Myocyte (in vitro differentiated cells): ENCODE results near the gene CHL1. TPM values are rescaled to one million over a fixed set of nuclear protein-coding genes. Genes with fewer than 3 reads are reported as not detected.
A peak's percentile ranks its signal among the peaks of the same experiment; 100 is the strongest.
"Not testable (repeated sequence)": the region's sequence is repeated elsewhere in the genome, so short reads cannot be mapped to it uniquely, and the experiment has no call there.

ENCODE experiments used
- DNase-seq: peaks from one replicate; pipeline ENCODE4 v3.0.0-alpha.2; 2012; ENCODE audit warnings: low read depth
- total RNA-seq: library from RNA; depleted of rRNA; stranded (reverse); fragments of >200 nt; gene quantifications from 2 replicates; pipeline ENCODE4 v1.2.3, GENCODE V29; 2014

CHL1 gene
- total RNA-seq, 1 donor from 2014 or later: not detected

DNA sequence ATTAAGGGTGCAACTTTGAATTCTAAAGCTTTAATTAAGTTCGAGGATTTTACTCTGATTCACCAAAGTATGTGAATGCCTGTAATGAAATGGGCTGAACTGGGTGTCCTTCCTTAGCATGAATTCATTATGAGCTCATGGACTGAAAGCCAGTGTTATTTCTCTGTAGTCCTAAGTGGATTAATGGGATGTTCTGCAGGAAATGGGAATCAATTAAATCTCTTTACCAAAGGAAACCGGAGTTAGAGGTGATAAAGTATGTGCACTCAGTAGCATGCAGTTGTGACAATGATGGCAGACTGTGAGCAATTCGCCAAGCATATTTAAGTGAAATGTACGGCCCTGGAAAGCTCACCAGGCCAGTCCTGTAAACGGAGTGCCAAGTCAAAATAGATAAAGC, 138.7 kb downstream of the CHL1 start:
- no peak for DNase-seq

- no peak for DNase-seq
Measured at GRCh38 chr3:339351-339750, 142.8 kb downstream of the CHL1 start.

DNA sequence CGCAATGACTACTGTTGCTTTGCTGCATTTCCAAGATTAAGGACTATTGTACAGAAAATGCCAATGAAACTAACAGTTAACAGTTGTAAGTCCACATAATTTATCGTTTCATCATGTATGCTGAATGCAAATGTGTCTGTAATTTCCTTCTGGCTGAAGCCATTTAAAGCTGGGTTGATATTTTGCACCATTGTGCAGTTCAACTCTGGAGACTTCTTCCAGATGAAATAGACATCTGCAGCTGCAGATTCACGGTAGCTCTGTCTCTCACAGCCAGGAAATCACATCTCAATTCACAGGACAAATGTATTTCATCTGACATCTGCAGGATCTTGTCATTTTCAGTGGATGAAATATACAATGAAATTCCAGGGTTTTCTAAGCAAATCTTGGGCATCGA, 145.4 kb downstream of the CHL1 start:
- DNase-seq: no peak

DNA sequence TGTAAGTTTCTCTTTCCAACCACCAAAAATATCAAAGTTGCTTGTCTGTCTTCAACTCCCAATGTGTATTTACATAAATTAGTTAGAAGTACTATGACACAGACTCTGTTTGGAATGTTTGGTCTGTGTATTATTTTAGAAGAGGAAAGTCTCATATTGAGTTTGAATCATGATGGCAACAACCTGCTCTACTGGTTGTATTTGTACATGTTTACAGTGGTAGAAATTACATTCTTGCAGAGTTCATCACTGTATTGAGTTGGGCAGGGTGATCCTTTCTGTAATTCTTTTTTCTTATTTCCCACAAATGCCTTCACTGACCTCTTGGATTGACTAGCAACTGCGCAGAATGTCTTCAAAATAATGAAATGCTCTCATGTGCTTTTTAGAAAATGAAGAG, 149.6 kb downstream of the CHL1 start:
- DNase-seq: no peak

DNA sequence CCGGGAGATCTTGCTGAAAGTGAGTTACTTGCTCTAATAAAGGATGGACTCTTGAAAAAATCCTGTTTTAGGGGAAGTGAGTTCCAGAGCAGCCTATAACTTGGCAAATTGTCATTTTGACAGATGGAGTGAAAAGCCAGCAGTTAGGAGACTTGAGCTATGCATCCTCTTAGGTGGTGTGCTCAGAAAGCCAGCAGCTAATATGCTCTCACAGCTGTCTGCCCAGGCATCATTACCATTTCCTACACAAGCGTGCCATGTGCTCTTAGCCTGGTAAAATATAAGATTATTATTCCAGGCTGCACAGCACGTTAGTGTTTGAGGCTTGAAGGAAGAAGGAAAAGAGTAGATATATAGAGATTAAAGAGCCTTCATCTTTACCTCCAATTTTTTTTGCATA, 151.0 kb downstream of the CHL1 start:
- no peak for DNase-seq

DNA sequence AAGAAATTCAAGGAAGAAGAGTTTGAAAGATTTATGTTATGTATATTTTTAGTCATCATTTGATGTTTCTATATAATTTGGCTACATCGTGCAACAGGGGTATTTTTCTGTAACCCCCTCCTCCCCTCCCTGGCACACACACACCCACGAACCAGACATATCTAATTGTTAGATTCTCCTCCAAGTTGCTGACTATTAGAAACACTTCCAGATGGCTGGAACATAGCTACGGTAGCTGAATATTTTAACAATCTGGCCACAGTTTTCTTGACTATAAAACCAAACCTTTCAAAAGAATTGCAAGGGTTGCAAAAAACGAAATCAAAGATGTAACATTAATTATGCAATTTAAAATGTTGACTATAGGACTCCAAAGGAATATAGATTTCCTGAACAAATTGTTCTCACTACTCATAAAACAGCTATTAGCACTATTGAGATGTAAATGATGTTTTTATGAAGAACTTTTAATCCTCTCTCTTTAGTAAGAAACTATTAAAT, 154.4 kb downstream of the CHL1 start:
- DNase-seq: no peak

DNA sequence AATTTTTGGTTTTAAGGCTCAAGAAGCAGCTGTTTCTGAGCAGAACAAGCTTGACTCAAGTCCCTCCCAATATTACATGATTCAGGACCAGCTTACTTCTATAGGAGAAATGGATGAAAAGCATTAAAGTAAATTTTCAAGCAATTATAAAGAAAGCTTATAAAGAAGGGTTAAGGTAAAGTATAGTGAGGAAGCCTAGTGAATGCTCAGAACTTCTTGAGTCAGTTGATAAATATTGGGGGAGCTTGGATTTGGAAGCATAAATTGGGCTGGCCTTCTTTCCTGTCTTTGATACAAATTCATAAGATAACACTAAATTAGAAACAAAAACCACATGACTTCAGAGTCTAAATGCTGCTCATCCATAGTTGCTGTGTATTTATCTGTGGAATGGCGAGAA, 156.0 kb downstream of the CHL1 start:
- no peak for DNase-seq

- DNase-seq: no peak
Measured at GRCh38 chr3:353191-353739, 156.7 kb downstream of the CHL1 start.

DNA sequence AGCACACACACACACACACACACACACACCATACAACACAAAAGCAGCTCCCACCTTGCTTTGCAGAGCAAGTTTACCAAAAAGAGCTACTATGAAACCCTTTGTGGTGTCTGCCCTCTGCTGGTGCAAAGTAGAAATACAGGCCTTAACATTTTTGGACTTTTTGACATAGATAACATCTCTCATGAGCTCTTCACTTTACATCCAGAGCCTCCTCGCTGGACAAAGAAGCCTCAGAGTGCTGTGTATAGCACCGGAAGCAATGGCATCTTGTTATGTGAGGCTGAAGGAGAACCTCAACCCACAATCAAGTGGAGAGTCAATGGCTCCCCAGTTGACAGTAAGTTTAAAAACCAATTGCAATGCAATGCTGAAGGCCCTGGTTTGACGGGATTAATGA, 157.9 kb downstream of the CHL1 start:
- DNase-seq: peak; percentile 36

GRCh38 chr3:355622-356021, 159.1 kb downstream of the CHL1 start:
- peak; percentile 11 for DNase-seq

GRCh38 chr3:356952-357351, 160.4 kb downstream of the CHL1 start:
- peak; percentile 25 for DNase-seq

- no peak for DNase-seq
Measured at GRCh38 chr3:359672-360071, 163.1 kb downstream of the CHL1 start.

DNA sequence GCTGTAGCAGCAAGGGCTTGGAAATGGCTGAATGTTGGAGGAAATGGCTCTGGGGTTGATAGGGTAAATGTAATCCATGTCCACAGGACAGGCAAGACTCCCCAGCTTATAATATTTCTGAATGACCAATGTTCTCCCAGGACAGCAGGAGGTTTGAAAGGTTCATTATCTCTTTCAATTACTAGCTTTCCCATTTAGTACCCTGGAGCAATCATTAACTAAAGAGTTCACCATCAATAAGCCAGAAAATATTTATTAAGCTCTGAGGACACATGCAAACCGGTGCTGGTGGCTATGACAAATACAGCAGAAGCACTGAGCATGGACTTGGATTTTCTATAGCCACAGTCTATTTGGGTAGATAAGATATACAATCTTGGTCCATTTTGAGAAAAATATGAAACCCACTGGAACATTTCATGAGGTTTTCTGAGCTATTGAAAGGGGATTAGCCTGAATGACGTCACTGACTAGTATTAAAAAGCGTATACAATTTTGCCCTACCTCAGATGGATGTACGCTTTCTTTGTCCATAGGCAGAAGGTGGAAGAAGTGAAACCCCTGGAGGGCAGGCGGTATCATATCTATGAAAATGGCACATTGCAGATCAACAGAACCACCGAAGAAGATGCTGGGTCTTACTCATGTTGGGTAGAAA, 166.2 kb downstream of the CHL1 start:
- no peak for DNase-seq

- DNase-seq: no peak
Measured at GRCh38 chr3:364287-364686, 167.7 kb downstream of the CHL1 start.

- DNase-seq: no peak
Measured at GRCh38 chr3:365268-365667, 168.7 kb downstream of the CHL1 start.

GRCh38 chr3:366253-366652, 169.7 kb downstream of the CHL1 start:
- DNase-seq: not testable (repeated sequence)

GRCh38 chr3:373193-373779, 176.7 kb downstream of the CHL1 start:
- no peak for DNase-seq

- DNase-seq: no peak
Measured at GRCh38 chr3:374459-374858, 177.9 kb downstream of the CHL1 start.

DNA sequence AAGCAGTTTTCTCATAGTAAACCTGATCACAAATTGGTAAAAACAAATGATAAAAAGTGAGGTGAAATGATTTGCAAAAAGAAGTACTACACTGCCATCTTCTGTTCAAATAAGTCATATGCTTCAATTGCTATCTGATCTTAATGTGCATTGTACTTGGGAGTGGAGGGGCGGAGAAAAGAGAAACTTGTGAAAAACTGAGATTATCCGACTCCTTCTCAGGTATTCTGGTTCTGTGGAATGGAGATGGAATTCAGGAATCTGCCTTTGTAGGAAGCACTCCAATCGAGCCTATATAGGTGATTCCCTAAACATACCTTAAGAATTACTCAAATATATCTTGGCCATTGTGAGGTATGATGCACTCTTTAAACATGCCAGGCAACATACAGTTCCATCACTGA, 180.6 kb downstream of the CHL1 start:
- DNase-seq: peak; percentile 5

DNA sequence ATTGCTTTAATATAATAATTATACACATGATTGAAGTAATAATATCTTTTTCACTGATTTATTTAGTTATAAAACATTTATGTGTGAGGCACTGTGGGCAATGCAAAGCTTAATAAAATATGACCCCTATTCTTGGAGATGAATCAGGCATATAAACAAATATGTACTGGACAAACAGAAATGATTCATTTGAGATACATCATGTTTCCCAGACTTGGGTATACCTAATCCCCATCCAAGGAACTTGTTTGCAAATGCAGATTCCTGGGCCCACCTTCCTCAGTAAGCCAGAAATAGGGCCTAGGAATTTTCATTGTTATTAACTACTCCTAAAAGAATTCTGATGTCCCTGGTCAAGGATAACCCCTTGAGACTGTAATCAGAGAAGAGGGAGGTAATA, 184.2 kb downstream of the CHL1 start:
- DNase-seq: no peak

GRCh38 chr3:385151-385550, 188.6 kb downstream of the CHL1 start:
- peak; percentile 6 for DNase-seq

GRCh38 chr3:394775-395174, 198.2 kb downstream of the CHL1 start:
- DNase-seq: no peak

DNA sequence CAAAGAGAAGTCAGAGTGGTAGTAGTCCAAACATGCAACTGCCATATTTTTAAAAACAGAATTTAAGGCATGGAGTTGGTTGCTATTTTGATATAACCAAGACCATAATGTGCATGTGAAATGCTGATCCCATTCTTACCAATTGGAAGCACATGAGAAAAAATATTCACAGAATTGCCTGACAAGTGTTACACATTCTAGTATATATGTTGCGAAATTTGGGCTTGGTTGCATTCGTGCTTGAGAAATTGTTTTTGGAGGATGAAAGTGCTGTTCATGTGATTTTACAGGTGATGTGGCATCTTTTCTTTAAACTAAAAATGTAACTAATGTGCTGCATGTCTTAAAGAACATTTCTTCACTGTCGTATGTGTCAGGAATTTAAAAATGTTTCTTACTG, 199.7 kb downstream of the CHL1 start:
- DNase-seq: no peak
